Ovary (tissue), 3 donors: Measurements from ENCODE around the gene GPA33.

Experiments used
- CTCF ChIP-seq, 3 donors: fragments of 450-650 bp in 2 of 3; fragments of 200-600 bp in 1 of 3; IDR thresholded peaks; one replicate each; pipeline versions ENCODE4 v1.5.1 to v1.8.0; 2016 to 2022; ENCODE audit warnings: antibody characterized with exemption in 3 of 3, mild to moderate bottlenecking in 1 of 3
- EP300 ChIP-seq: sonication (generic); formaldehyde crosslinking; IDR thresholded peaks from one replicate; pipeline ENCODE4 v1.6.1; 2017; ENCODE audit warnings: antibody characterized with exemption
- POLR2A ChIP-seq: fragments of 450-650 bp; IDR thresholded peaks from one replicate; pipeline ENCODE4 v1.6.1; 2017; ENCODE audit warnings: antibody characterized with exemption, mild to moderate bottlenecking, moderate library complexity
- donor health status: DM: no; HTN: no; CAD: no.

GRCh38 chr1:167115655-167116054, 25.5 kb upstream of the GPA33 start:
- TF ChIP-seq CTCF (IDR thresholded peaks at IDR 0.05) (no peak), POLR2A (no peak), EP300 (no peak)
